WTC11 (cell line): ENCODE measurements around the gene ZFHX2.

ENCODE experiments used
- AFF4 ChIP-seq: sonication (generic); formaldehyde crosslinking; IDR thresholded peaks from 2 replicates; pipeline ENCODE4 v1.8.1; 2023; ENCODE audit warnings: mild to moderate bottlenecking, missing genetic modification reagents, borderline replicate concordance
- ATF6 ChIP-seq: sonication (generic); formaldehyde crosslinking; IDR thresholded peaks from 2 replicates; pipeline ENCODE4 v1.8.1; 2023; ENCODE audit warnings: mild to moderate bottlenecking, missing genetic modification reagents
- CTCF ChIP-seq: fragments of 200-600 bp; IDR thresholded peaks from 2 replicates; pipeline ENCODE4 v1.8.0; 2022; ENCODE audit warnings: antibody characterized with exemption
- E2F1 ChIP-seq: sonication (generic); formaldehyde crosslinking; IDR thresholded peaks from 2 replicates; pipeline ENCODE4 v1.8.0; 2022; ENCODE audit warnings: mild to moderate bottlenecking, missing genetic modification reagents
- FOXP1 ChIP-seq: sonication (generic); formaldehyde crosslinking; IDR thresholded peaks from 2 replicates; pipeline ENCODE4 v1.8.0; 2022; ENCODE audit warnings: missing genetic modification reagents, mild to moderate bottlenecking, moderate library complexity, borderline replicate concordance
- JUN ChIP-seq: sonication (generic); formaldehyde crosslinking; IDR thresholded peaks from 2 replicates; pipeline ENCODE4 v1.8.0; 2023; ENCODE audit warnings: mild to moderate bottlenecking, missing genetic modification reagents
- ZBTB21 ChIP-seq: sonication (generic); formaldehyde crosslinking; IDR thresholded peaks from 2 replicates; pipeline ENCODE4 v1.8.1; 2023; ENCODE audit warnings: mild to moderate bottlenecking, missing genetic modification reagents, borderline replicate concordance

- TF ChIP-seq ZBTB21 (CRISPR knock-in tag) (no peak), CTCF (no peak), ATF6 (CRISPR knock-in tag) (no peak), FOXP1 (CRISPR knock-in tag) (no peak), JUN (CRISPR knock-in tag) (no peak), AFF4 (CRISPR knock-in tag) (no peak), E2F1 (CRISPR knock-in tag) (no peak)
Measured at GRCh38 chr14:23520899-23521533, 30.5 kb downstream of the ZFHX2 start.
